ENCODE results near the gene TCERG1L. TPM values are rescaled to one million over a fixed set of nuclear protein-coding genes. Genes with fewer than 3 reads are reported as not detected.
A peak's percentile ranks its signal among the peaks of the same experiment; 100 is the strongest.
"Not testable (repeated sequence)": the region's sequence is repeated elsewhere in the genome, so short reads cannot be mapped to it uniquely, and the experiment has no call there.

Gene TCERG1L
- total and polyA plus RNA-seq, 10 donors: 0.03 to 1.2 (median 0.30) TPM; not detected in 3

DNA sequence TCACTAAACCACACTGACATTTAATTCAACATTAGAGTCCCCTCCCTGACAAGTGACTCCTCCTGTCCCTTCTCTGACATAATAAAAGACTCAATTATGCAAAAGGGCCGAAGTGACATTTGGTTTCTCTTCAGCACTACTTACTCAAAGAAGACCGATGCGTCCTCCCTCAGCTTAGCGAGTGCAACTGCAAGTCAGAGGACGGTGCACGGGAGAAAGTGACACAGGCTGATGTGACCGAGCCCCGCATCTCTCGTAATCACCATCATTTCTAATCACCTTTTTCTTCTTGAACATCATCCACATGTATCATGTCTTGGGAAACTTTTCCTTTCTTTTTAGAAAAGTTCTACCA lies 155.7 kb downstream of the TCERG1L start:
- 51 to 74% (median 60%) methylated on average over 9 of the region's 9 CpGs for WGBS, 5 donors
- Histone ChIP-seq H3K9me3 (peaks cover 0 to 34% (median 21%) of the 10 kb centered on the region in 8 donors), H3K36me3 (no peaks in the 10 kb centered on the region), H3K27ac (no peak overlapping the region), H3K4me3 (no peak overlapping the region), H3K4me1 (no peaks in the 10 kb centered on the region), H3K27me3 (replicated peaks in 1 of 7) (peaks cover 0 to 7% (median 0%) of the 10 kb centered on the region in 7 donors)
- TF ChIP-seq, protein P1, sequence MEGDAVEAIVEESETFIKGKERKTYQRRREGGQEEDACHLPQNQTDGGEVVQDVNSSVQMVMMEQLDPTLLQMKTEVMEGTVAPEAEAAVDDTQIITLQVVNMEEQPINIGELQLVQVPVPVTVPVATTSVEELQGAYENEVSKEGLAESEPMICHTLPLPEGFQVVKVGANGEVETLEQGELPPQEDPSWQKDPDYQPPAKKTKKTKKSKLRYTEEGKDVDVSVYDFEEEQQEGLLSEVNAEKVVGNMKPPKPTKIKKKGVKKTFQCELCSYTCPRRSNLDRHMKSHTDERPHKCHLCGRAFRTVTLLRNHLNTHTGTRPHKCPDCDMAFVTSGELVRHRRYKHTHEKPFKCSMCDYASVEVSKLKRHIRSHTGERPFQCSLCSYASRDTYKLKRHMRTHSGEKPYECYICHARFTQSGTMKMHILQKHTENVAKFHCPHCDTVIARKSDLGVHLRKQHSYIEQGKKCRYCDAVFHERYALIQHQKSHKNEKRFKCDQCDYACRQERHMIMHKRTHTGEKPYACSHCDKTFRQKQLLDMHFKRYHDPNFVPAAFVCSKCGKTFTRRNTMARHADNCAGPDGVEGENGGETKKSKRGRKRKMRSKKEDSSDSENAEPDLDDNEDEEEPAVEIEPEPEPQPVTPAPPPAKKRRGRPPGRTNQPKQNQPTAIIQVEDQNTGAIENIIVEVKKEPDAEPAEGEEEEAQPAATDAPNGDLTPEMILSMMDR (IDR thresholded peaks at IDR 0.05 in 8 of 11, conservative IDR thresholded peaks at IDR 0.05 in 3 of 11): peak in 2 of 11 experiments; percentile 13 to 16
- no peak for TF ChIP-seq POLR2A (IDR thresholded peaks at IDR 0.05)
- intact Hi-C loops (cut with DNase I; ENCODE audit: low total_unique reads): no loop called here
- DNase-seq: no peak

DNA sequence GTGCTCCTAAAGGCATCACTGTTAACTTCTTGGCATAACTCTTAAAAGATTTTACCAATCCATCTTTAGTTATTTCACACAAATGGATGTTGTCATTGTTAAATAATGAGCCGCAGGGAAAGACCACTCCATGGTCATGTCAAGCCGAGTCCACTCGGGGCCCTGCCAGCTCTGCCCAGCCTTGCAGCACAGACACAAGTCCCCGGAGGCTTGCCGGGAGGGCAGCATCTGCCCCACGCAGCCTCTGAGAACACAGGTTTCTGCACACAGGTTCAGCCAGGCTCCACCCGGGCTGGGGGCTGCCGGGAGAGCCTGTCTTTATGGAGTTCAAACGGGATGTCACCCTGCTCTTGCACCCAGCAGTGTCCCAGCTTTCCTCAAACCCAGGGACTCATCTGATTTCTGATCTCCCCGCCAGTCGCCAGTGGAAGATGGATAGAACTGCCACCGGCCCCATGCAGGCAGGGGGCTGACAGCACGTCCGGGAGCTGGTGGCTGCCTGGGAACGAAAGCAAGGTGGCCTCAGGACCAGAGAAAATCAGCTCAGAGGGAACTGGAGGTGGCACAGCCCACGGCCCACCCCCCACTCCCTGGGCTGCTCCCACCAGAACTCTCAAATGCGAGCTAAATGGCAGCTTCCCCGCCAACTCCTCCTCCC lies 156.2 kb downstream of the TCERG1L start:
- Histone ChIP-seq H3K4me1 (no peaks in the 10 kb centered on the region), H3K9me3 (peaks cover 0 to 37% (median 21%) of the 10 kb centered on the region in 8 donors), H3K36me3 (no peaks in the 10 kb centered on the region), H3K27me3 (replicated peaks in 1 of 7) (peaks cover 0 to 7% (median 0%) of the 10 kb centered on the region in 7 donors), H3K4me3 (no peak overlapping the region), H3K27ac (no peak overlapping the region)
- intact Hi-C loops (cut with DNase I; ENCODE audit: low total_unique reads): no loop called here
- TF ChIP-seq, protein P1 (IDR thresholded peaks at IDR 0.05 in 8 of 11, conservative IDR thresholded peaks at IDR 0.05 in 3 of 11): no peak
- TF ChIP-seq POLR2A (IDR thresholded peaks at IDR 0.05) (no peak), POLR2AphosphoS5 (IDR thresholded peaks at IDR 0.05) (no peak)
- WGBS, 5 donors: 53 to 70% (median 61%) methylated on average over 17 to 18 of the region's 18 CpGs
- peak; percentile 41 for DNase-seq

DNA sequence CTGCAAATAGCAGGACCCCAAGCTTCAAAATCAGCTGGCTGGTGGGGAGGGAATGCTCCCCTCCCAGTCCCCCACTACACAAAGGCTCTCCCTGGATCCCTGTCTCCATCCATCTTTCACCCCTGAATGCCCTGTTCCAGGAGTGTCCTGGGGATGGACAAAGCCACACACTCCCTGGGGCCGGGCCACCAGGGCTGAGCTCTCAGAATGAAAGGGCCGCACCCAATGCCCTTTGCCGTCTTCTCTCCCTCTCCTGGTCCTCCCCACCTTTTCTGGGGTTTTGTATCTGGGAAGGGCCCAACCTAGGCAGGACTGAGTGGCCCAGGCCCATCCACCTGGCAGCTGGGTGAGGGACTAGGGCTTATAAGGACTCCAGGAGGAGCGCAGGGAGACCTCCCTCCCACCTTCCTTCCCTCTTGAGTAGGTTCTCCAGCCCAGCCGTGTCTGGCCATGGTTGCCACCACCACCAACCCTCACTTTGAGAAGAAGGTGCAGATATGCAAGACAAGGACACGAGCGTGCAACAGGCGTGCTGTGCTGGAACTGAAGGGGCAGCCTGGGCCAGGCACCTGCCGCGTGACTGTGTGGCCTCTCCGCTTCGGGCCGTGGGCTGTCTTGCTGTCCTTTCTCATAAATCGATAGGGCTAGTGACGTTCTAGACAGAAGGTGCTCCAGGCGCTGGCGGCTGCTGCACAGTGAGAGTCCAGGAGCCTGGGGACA lies 157.1 kb downstream of the TCERG1L start:
- peak; percentile 62 for DNase-seq
- no peaks in the 10 kb centered on the region for H3K36me3 ChIP-seq
- no peak overlapping the region for H3K27ac ChIP-seq
- TF ChIP-seq, protein P1 (IDR thresholded peaks at IDR 0.05 in 8 of 11, conservative IDR thresholded peaks at IDR 0.05 in 3 of 11): no peak
- TF ChIP-seq POLR2A (IDR thresholded peaks at IDR 0.05) (no peak), POLR2AphosphoS5 (IDR thresholded peaks at IDR 0.05) (no peak)
- intact Hi-C loops (cut with DNase I; ENCODE audit: low total_unique reads): no loop called here
- no peaks in the 10 kb centered on the region for H3K4me1 ChIP-seq
- 80 to 93% (median 84%) methylated on average over 17 of the region's 17 CpGs for WGBS, 5 donors
- peaks cover 0 to 45% (median 21%) of the 10 kb centered on the region in 8 donors for H3K9me3 ChIP-seq
- no peak overlapping the region for H3K4me3 ChIP-seq
- peaks cover 0 to 7% (median 0%) of the 10 kb centered on the region in 7 donors for H3K27me3 ChIP-seq (replicated peaks in 1 of 7)

DNA sequence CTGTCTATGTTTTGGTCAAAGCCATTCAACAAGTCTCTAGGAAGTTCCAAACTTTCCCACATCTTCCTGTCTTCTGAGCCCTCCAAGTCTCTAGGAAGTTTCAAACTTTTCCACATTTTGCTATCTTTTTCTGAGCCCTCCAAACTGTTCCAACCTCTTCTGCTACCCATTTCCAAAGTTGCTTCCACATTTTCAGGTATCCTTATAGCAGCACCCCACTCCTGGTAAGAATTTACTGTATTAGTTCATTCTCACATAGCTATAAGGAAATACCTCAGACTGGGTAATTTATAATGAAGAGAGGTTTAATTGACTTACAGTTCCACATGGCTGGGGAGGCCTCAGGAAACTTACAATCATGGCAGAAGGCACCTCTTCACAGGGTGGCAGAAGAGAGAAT lies 159.1 kb downstream of the TCERG1L start:
- DNase-seq; intact Hi-C loops (cut with DNase I; ENCODE audit: low total_unique reads); H3K27me3 ChIP-seq (replicated peaks in 1 of 7): not testable (repeated sequence)

More for the DNA sequence above, 159.1 kb downstream of the TCERG1L start:
- H3K9me3 ChIP-seq: peaks cover 0 to 45% (median 21%) of the 10 kb centered on the region in 8 donors
- not testable (repeated sequence) for H3K4me3 ChIP-seq, H3K36me3 ChIP-seq, H3K4me1 ChIP-seq, H3K27ac ChIP-seq
